Transverse colon (tissue), 4 donors: ENCODE data around the gene MAP2K4. TPM values are rescaled to one million over a fixed set of nuclear protein-coding genes. Genes with fewer than 3 reads are reported as not detected.
A peak's percentile ranks its signal among the peaks of the same experiment; 100 is the strongest.

Source experiments
- DNase-seq: peaks from one replicate; pipeline ENCODE4 v3.0.0-alpha.2; 2019
- H3K27ac ChIP-seq, 4 donors: fragments of 200-600 bp; sonication (generic); 2 replicates each; pipeline ENCODE4 v1.5.1; 2016 to 2018; ENCODE audit warnings: inconsistent platforms in 4 of 4
- H3K27me3 ChIP-seq: fragments of 200-600 bp; sonication (generic); 2 replicates; pipeline ENCODE4 v1.5.1; 2017; ENCODE audit warnings: inconsistent platforms
- H3K36me3 ChIP-seq, 4 donors: fragments of 200-600 bp; sonication (generic); 2 replicates each; pipeline ENCODE4 v1.5.1; 2017 to 2019; ENCODE audit warnings: inconsistent platforms in 4 of 4
- H3K4me1 ChIP-seq, 4 donors: fragments of 200-600 bp; sonication (generic); 2 replicates each; pipeline ENCODE4 v1.5.1; 2017 to 2020; ENCODE audit warnings: inconsistent platforms in 4 of 4
- H3K4me3 ChIP-seq, 4 donors: fragments of 200-600 bp; sonication (generic); 1 replicate in 1 of 4; 2 replicates in 3 of 4; pipeline versions ENCODE4 v1.5.1 to v1.6.1; 2017 to 2019; ENCODE audit warnings: inconsistent platforms in 4 of 4
- H3K9me3 ChIP-seq, 2 donors: fragments of 200-600 bp; sonication (generic); 2 replicates each; pipeline ENCODE4 v1.5.1; 2017 to 2019; ENCODE audit warnings: inconsistent platforms in 2 of 2
- EP300 ChIP-seq: sonication (generic); formaldehyde crosslinking; IDR thresholded peaks from one replicate; pipeline ENCODE4 v1.6.1; 2017; ENCODE audit warnings: antibody characterized with exemption, low read depth
- POLR2A ChIP-seq: fragments of 450-650 bp; IDR thresholded peaks from one replicate; pipeline ENCODE4 v1.6.1; 2016; ENCODE audit warnings: antibody characterized with exemption, mild to moderate bottlenecking, moderate library complexity
- POLR2AphosphoS5 ChIP-seq, 3 donors: sonication (generic); formaldehyde crosslinking; IDR thresholded peaks; one replicate each; pipeline ENCODE4 v1.6.1; 2016; ENCODE audit warnings: antibody characterized with exemption in 3 of 3
- WGBS, 2 donors: methylation state at CpG; one replicate each; pipeline ENCODE4 v1.1.5; 2018; ENCODE audit warnings: low coverage in 1 of 2; 5-methylcytosine and 5-hydroxymethylcytosine counted together
- in situ Hi-C, 4 donors: fragments of 200-750 bp; cut with MboI; loops; one replicate each; pipeline versions ENCODE4 v1.15.0 to v1.15.1; 2017; ENCODE audit warnings: low sequenced_read_pairs in 3 of 4, low pct_ligation_motif_present in 1 of 4, low pct_unique_long_range_greater_than_20kb in 1 of 4
- intact Hi-C: fragments of 100-400 bp; cut with DNase I; formaldehyde crosslinking; loops from one replicate; pipeline ENCODE4 v1.15.1; 2023; ENCODE audit warnings: low total_unique reads
- small RNA-seq, 4 donors: library from RNA; depleted of rRNA; stranded (forward); fragments of <200 nt; gene quantifications; one replicate each; pipeline ENCODE3, GENCODE V24; 2016
- total RNA-seq, 4 donors: library from RNA; depleted of rRNA; stranded (reverse); fragments of >200 nt; gene quantifications; one replicate each; pipeline ENCODE4 v1.1.0, GENCODE V29; 2016
- TF ChIP-seq, protein P1 (sequence below), 5 experiments: fragments of 200-600 bp in 3 of 5; fragments of 450-650 bp in 2 of 5; sonication (generic) in 3 of 5; IDR thresholded peaks; 1 replicate in 2 of 5; 2 replicates in 3 of 5; pipeline ENCODE4 v1.5.1; 2016 to 2017; ENCODE audit warnings: antibody characterized with exemption in 5 of 5, inconsistent platforms in 3 of 5, mild to moderate bottlenecking in 2 of 5, moderate library complexity in 1 of 5

Gene MAP2K4
- total RNA-seq, 4 donors from 2014 or later, result 6.2 to 24.0 (median 17.8) TPM

DNA sequence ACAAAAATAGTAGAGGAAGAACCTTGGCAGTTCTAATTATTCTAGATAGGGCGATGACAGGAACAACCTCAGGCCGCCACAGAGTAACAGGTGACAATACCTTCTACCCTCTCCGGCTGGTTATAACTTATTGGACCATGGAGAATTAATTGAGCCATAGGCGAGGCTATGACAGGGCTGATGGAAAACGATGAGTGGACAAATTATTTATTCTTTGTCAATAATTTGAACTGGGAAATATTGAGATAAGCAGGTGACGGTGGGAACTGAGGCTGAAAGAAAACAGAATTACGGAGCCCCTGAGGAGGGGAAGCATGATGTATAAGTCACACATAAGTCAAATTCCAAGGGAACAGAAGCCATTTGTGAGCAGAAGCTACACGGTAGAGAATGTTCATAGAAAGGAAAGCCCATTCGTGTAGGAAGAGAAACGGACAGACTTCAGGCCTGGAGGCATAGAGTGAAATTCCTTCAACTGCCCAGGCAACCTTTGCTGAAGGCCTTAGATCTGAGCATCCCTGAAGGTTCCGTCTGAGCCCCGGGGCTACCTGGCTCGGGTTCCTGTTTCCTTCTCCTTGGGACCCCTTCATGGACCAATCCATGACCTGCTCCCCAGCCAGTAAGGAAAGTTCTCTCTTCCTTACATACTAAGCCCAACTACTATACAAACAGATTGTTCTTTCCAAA lies 158.1 kb downstream of the MAP2K4 start:
- Histone ChIP-seq H3K27me3 (peaks cover 2% of the 10 kb centered on the region), H3K36me3 (no peaks in the 10 kb centered on the region), H3K4me1 (no peaks in the 10 kb centered on the region), H3K4me3 (no peak overlapping the region), H3K9me3 (no peaks in the 10 kb centered on the region), H3K27ac (no peak overlapping the region)
- TF ChIP-seq POLR2AphosphoS5 (IDR thresholded peaks at IDR 0.05), result no peak
- intact Hi-C loops (no loop called here), in situ Hi-C loops (loop anchor here in 2 of 4 donors (25.0 kb wide), 2 partner anchors 559 to 834 kb away; partner anchors contain the start of gene ELAC2 (in 2 of the 2))
- WGBS, 2 donors, result 81 to 85% methylated on average over 7 to 13 of the region's 13 CpGs
- no peak for DNase-seq

DNA sequence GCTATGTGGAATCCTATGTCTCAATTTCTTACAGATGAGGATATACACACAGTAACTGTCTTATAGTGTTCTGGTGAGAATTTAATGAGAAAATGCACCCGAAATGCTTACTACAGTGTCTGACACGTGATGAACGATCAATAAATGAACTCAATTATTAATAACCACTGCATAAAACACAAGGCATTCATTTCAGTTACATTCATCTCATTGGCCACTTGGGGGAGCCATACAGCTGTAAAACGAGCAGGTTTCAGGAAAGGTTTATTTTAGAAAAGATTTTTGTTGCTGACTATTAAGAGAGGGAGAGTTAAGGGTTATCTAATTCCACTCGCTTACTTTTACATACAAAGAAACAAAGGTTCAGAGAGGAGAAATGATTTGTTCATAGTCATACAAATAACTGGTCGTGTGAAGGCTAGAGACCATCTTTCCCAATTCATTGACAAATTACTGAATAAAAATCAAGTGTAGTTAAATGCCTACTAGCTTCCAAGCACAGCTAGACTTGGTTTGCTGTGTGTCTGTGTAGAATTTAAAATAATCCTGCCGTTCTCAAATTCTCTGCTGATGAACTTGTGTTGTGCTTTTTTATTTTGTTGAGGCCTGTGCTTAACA lies 160.1 kb downstream of the MAP2K4 start:
- Histone ChIP-seq H3K27ac (peak overlapping the region in 3 of 4 donors; percentile 9 to 49 (median 39)), H3K27me3 (no peaks in the 10 kb centered on the region), H3K9me3 (no peaks in the 10 kb centered on the region), H3K4me1 (no peaks in the 10 kb centered on the region), H3K36me3 (no peaks in the 10 kb centered on the region), H3K4me3 (no peak overlapping the region)
- intact Hi-C loops, result loop anchor here (10.0 kb wide), 3 partner anchors 484 to 824 kb away; partner anchors contain the start of gene MYOCD
- TF ChIP-seq, protein P1, sequence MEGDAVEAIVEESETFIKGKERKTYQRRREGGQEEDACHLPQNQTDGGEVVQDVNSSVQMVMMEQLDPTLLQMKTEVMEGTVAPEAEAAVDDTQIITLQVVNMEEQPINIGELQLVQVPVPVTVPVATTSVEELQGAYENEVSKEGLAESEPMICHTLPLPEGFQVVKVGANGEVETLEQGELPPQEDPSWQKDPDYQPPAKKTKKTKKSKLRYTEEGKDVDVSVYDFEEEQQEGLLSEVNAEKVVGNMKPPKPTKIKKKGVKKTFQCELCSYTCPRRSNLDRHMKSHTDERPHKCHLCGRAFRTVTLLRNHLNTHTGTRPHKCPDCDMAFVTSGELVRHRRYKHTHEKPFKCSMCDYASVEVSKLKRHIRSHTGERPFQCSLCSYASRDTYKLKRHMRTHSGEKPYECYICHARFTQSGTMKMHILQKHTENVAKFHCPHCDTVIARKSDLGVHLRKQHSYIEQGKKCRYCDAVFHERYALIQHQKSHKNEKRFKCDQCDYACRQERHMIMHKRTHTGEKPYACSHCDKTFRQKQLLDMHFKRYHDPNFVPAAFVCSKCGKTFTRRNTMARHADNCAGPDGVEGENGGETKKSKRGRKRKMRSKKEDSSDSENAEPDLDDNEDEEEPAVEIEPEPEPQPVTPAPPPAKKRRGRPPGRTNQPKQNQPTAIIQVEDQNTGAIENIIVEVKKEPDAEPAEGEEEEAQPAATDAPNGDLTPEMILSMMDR (IDR thresholded peaks at IDR 0.05), result peak; percentile 62 to 73 (median 66)
- no peak for TF ChIP-seq EP300
- DNase-seq, result peak; percentile 11
- in situ Hi-C loops, result loop anchor here in 2 of 4 donors (25.0 kb wide), 2 partner anchors 557 to 832 kb away; partner anchors contain the start of gene ELAC2 (in 2 of the 2)
- WGBS, 2 donors, result 13% methylated on average over 7 of the region's 7 CpGs

GRCh38 chr17:12187658-12188057 lies 167.0 kb downstream of the MAP2K4 start:
- Histone ChIP-seq H3K27ac (no peak overlapping the region), H3K9me3 (peaks cover 12 to 17% of the 10 kb centered on the region in 2 donors), H3K4me3 (no peak overlapping the region), H3K36me3 (no peaks in the 10 kb centered on the region), H3K4me1 (no peaks in the 10 kb centered on the region), H3K27me3 (no peaks in the 10 kb centered on the region)
- 87 to 93% methylated on average over 1 of the region's 1 CpG for WGBS, 2 donors
- TF ChIP-seq POLR2AphosphoS5 (IDR thresholded peaks at IDR 0.05), result no peak
- no peak for TF ChIP-seq EP300
- no peak for TF ChIP-seq POLR2A
- TF ChIP-seq, protein P1 (IDR thresholded peaks at IDR 0.05), result no peak
- in situ Hi-C loops (loop anchor here in 2 of 4 donors (25.0 kb wide), 2 partner anchors 550 to 825 kb away; partner anchors contain the start of gene ELAC2 (in 2 of the 2)), intact Hi-C loops (loop anchor here (10.0 kb wide), 3 partner anchors 477 to 817 kb away; partner anchors contain the start of gene MYOCD)
- no peak for DNase-seq

GRCh38 chr17:12193144-12193735 lies 172.6 kb downstream of the MAP2K4 start:
- in situ Hi-C loops (loop anchor here in 2 of 4 donors (25.0 kb wide), 2 partner anchors 544 to 819 kb away; partner anchors contain the start of gene ELAC2 (in 2 of the 2)), intact Hi-C loops (no loop called here)
- peak in 1 of 3 donors; percentile 47 for TF ChIP-seq POLR2AphosphoS5 (IDR thresholded peaks at IDR 0.05)
- TF ChIP-seq, protein P1 (IDR thresholded peaks at IDR 0.05), result no peak
- Histone ChIP-seq H3K4me1 (no peaks in the 10 kb centered on the region), H3K9me3 (peaks cover 4 to 7% of the 10 kb centered on the region in 2 donors), H3K27me3 (no peaks in the 10 kb centered on the region), H3K4me3 (no peak overlapping the region), H3K27ac (peak overlapping the region in 3 of 4 donors; percentile 15 to 56 (median 47)), H3K36me3 (no peaks in the 10 kb centered on the region)
- no peak for DNase-seq
- 45 to 60% methylated on average over 2 to 3 of the region's 3 CpGs for WGBS, 2 donors

Small RNAs within 50 kb of the gene (small RNA-seq; reads per million reads assigned to genes)
- 38.6 to 213 (median 116) reads per million in 4 donors for gene MIR744
- 0 reads per million in 4 donors for gene RNU11-2P

Other genes starting within 250 kb of the MAP2K4 start
- gene ZNF18, start 23.4 kb upstream of the MAP2K4 start, total RNA-seq, result 10 to 100 TPM in 1 of 4 donors, 1 to 10 TPM in 3; 2.2 to 15.5 (median 7.9) TPM